T-helper 2 cell treated with Interferon-gamma antibody and Interleukin-4, amounts not matched to agents 5 μg/mL and 100 μg/mL, for 36 hours (primary cell): ENCODE data around the gene XBP1.

Experiments used
- DNase-seq: peaks from one replicate; pipeline ENCODE4 v3.0.0; 2021; ENCODE audit warnings: low spot score
- H3K27ac Mint-ChIP-seq: one replicate; pipeline ENCODE4 v1.8.0; 2021; ENCODE audit warnings: mild to moderate bottlenecking, mixed read lengths
- H3K27me3 Mint-ChIP-seq: one replicate; pipeline ENCODE4 v1.8.0; 2021; ENCODE audit warnings: low read depth, mixed read lengths
- H3K36me3 Mint-ChIP-seq: one replicate; pipeline ENCODE4 v1.8.0; 2021; ENCODE audit warnings: low read depth, mixed read lengths
- H3K4me1 Mint-ChIP-seq: one replicate; pipeline ENCODE4 v1.8.0; 2021; ENCODE audit warnings: low read depth, mixed read lengths
- H3K4me3 Mint-ChIP-seq: one replicate; pipeline ENCODE4 v1.8.0; 2022; ENCODE audit warnings: mild to moderate bottlenecking, moderate library complexity, mixed read lengths
- H3K9me3 Mint-ChIP-seq: one replicate; pipeline ENCODE4 v1.8.0; 2021; ENCODE audit warnings: mixed read lengths

The XBP1 gene

GRCh38 chr22:28791841-28792490 lies 8.4 kb downstream of the XBP1 start:
- H3K36me3 Mint-ChIP-seq = peaks cover 66% of the 10 kb centered on the region
- peak overlapping the region; percentile 58 for H3K27ac Mint-ChIP-seq
- H3K27me3 Mint-ChIP-seq = no peaks in the 10 kb centered on the region

DNA sequence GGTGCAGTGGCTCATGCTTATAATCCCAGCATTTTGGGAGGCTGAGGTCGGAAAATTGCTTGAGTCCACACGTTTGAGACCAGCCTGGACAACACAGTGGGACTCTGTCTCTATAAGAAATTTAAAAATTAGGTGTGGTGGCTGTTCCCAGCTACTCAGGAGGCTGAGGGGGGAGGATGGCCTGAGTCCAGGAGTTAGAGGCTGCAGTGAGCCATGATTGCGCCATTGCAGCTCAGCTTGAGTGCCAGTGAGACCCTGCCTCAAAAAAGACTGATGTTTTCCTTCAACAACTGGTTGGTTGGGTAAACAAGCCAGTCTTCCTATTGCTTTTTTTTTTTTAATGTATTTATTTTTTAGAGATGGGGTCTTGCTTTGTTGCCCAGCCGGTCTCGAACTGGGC lies 9.2 kb downstream of the XBP1 start:
- H3K4me1 Mint-ChIP-seq = peaks cover 37% of the 10 kb centered on the region
- no peaks in the 10 kb centered on the region for H3K27me3 Mint-ChIP-seq
- H3K4me3 Mint-ChIP-seq = no peak overlapping the region
- no peak overlapping the region for H3K27ac Mint-ChIP-seq
- H3K36me3 Mint-ChIP-seq = peaks cover 62% of the 10 kb centered on the region
- no peak for DNase-seq
- no peaks in the 10 kb centered on the region for H3K9me3 Mint-ChIP-seq

More at GRCh38 chr22:28791841-28792490, 8.4 kb downstream of the XBP1 start:
- Mint-ChIP-seq H3K9me3 (no peaks in the 10 kb centered on the region), H3K4me3 (peak overlapping the region; percentile 33), H3K4me1 (peaks cover 45% of the 10 kb centered on the region)
- DNase-seq = no peak

DNA sequence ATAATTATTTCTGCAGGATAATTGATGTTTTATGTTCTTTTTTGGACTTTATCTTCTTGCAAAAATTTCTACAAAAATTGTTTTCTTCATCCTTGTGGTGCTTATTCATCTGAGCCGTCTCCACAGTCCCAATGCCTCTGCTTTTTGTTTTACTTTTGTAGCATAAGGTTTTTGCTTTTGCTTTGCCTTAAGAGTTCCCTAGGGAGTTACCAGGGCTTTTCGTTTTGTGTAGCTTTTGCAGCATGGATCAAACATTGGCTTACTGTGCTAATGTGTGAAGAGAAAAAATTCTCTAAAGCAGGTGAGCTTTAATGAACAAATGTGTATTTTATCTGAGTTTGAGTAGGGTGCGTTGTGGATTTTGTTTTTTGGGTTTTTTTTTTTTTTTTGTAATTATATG lies 11.8 kb downstream of the XBP1 start:
- Mint-ChIP-seq H3K27me3 (no peaks in the 10 kb centered on the region), H3K4me1 (peaks cover 17% of the 10 kb centered on the region), H3K4me3 (no peak overlapping the region), H3K27ac (no peak overlapping the region), H3K9me3 (no peaks in the 10 kb centered on the region), H3K36me3 (peaks cover 59% of the 10 kb centered on the region)
- no peak for DNase-seq

DNA sequence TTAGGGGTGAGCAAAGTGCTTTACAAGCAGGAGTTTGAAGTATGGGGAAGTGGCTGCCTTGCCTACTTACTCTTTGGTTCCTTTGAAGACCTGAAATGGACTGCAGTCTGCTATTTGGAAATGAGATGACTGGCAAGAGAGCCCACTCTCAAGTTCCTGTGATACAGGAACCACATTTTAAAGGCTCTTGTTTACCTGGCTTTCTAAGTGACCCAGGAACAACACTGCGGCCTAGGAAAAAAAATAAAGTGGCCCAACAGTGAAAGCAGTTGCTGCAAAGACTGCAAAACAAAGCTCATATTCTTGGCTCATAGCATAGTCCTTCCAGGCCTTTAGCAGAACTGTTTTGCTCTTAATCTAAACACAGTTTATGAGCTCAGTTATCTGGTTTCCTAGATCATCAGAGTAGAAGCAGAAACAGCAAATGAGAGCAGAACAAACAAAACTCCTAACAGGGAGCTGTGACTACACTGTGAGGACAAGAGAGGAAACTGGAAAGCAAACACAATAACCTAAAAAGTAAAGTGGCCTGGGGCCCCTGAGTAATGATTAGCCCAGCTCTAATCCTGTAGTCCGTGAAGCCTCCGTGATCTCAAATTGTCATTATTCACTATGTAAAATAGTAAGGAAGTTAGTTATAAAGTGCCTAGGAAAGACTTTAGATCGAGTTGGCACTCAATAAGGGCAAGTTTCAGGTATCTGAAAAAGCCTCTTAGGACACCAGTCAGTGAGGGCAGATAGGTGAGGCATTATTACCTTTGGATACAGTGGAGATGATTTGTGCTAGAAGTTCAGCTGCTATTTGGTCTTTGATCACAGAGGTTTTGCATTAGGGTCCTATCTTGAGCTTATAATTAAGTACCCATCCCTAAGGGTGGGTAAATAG lies 16.3 kb downstream of the XBP1 start:
- Mint-ChIP-seq H3K4me3 (no peak overlapping the region), H3K27ac (no peak overlapping the region), H3K27me3 (no peaks in the 10 kb centered on the region), H3K36me3 (peaks cover 61% of the 10 kb centered on the region), H3K4me1 (peaks cover 13% of the 10 kb centered on the region), H3K9me3 (no peaks in the 10 kb centered on the region)
- DNase-seq = no peak

DNA sequence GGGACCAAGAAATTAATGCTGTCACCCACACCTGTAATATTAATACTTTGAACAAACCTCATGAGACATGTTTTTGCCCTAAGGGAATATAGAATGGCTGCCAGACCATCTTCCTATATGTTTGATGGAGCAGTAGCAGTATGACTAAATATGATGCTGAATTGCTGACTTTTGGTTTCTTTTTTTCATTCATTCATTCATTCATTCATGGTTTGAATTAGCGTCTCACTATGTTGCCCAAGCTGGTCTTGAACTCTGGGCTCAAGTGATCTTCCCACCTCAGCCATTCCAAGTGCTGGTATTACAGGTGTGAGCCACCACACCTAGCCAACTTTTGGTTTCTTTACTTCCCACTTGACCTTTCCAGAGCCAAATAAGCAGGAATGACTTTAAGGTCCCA lies 20.1 kb downstream of the XBP1 start:
- Mint-ChIP-seq H3K36me3 (peaks cover 49% of the 10 kb centered on the region), H3K9me3 (no peaks in the 10 kb centered on the region), H3K27ac (no peak overlapping the region), H3K4me3 (no peak overlapping the region), H3K4me1 (peaks cover 15% of the 10 kb centered on the region), H3K27me3 (no peaks in the 10 kb centered on the region)
- no peak for DNase-seq

- no peaks in the 10 kb centered on the region for H3K27me3 Mint-ChIP-seq
- no peaks in the 10 kb centered on the region for H3K9me3 Mint-ChIP-seq
- no peak for DNase-seq
- H3K4me1 Mint-ChIP-seq = peaks cover 15% of the 10 kb centered on the region
- no peak overlapping the region for H3K27ac Mint-ChIP-seq
- H3K4me3 Mint-ChIP-seq = no peak overlapping the region
- peaks cover 48% of the 10 kb centered on the region for H3K36me3 Mint-ChIP-seq
Observed at GRCh38 chr22:28779833-28780232, 20.5 kb downstream of the XBP1 start.

DNA sequence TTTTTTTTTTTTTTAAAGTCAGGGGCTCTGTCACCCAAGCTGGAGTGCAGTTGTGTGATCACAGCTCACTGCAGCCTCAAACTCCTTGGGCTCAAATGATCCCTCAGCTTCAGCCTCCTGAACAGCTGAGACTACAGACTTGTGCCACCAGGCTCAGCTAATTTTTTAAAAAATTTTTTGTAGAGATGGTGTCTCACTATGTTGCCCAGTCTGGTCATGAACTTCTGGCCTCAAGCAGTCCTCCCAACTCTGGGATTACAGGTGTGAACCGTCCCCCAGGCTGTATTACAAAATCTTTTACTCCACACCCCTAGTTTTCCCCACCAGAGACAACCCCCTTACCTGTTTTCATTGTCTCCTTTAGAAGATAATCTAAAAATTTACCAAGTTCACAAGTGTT lies 26.0 kb downstream of the XBP1 start:
- Mint-ChIP-seq H3K36me3 (peaks cover 29% of the 10 kb centered on the region), H3K27me3 (no peaks in the 10 kb centered on the region), H3K4me1 (peaks cover 16% of the 10 kb centered on the region), H3K4me3 (peak overlapping the region; percentile 100), H3K9me3 (no peaks in the 10 kb centered on the region), H3K27ac (peak overlapping the region; percentile 69)
- no peak for DNase-seq

- Mint-ChIP-seq H3K36me3 (peaks cover 25% of the 10 kb centered on the region), H3K27me3 (no peaks in the 10 kb centered on the region), H3K9me3 (no peaks in the 10 kb centered on the region), H3K4me1 (peaks cover 16% of the 10 kb centered on the region), H3K4me3 (peak overlapping the region; percentile 100), H3K27ac (peak overlapping the region; percentile 98)
- DNase-seq = peak; percentile 27
Observed at GRCh38 chr22:28773461-28773867, 26.9 kb downstream of the XBP1 start.

DNA sequence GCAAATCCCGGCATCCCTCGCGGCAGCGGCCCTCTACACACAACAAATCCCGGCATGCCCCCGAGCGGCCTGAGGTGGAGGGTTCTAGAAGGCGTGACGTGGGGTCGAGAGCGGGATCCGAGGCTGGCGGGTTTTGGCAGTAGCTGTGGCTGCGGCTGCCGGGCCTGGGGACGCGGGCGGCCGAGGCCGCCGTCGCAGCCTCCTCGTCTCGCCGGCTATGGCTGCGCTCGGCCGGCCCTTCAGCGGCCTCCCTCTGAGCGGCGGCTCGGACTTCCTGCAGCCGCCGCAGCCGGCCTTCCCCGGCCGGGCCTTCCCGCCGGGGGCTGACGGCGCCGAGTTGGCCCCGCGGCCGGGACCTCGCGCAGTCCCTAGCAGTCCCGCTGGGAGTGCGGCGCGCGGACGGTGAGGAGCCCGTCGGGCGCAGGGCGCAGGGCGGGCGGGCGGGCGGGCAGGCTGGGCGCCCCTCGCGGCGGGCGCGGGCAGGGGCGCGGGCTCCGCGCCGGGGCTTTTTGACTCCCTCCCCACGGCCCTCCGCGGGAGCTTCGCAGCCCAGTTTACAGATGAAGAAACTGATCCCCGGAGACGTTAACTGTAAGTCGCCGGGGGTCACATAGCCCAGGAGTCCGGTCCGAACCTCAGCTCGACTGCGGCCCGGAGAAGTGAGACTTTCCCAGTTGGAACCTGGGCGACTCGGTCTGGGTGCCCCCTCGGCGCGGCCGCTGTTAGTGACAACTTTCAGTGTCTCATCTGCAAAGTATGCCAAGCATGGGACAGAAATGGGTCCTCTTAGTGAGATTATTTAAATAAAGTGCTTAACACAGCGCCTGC lies 27.5 kb downstream of the XBP1 start, which contains the start of gene CCDC117:
TSS of gene CCDC117 (plus strand) at position 63 of the 828 bp plus-strand sequence. CDS start at position 218, 155 bp downstream.
- peak within 1 kb of the TSS; percentile 98 for H3K27ac Mint-ChIP-seq
- H3K27me3 Mint-ChIP-seq = no peaks in the 10 kb centered on the region
- peaks cover 16% of the 10 kb centered on the region for H3K4me1 Mint-ChIP-seq
- H3K36me3 Mint-ChIP-seq = peaks cover 25% of the 10 kb centered on the region
- H3K9me3 Mint-ChIP-seq = no peaks in the 10 kb centered on the region
- H3K4me3 Mint-ChIP-seq = peak within 1 kb of the TSS; percentile 100
- DNase-seq = peak; percentile 91

DNA sequence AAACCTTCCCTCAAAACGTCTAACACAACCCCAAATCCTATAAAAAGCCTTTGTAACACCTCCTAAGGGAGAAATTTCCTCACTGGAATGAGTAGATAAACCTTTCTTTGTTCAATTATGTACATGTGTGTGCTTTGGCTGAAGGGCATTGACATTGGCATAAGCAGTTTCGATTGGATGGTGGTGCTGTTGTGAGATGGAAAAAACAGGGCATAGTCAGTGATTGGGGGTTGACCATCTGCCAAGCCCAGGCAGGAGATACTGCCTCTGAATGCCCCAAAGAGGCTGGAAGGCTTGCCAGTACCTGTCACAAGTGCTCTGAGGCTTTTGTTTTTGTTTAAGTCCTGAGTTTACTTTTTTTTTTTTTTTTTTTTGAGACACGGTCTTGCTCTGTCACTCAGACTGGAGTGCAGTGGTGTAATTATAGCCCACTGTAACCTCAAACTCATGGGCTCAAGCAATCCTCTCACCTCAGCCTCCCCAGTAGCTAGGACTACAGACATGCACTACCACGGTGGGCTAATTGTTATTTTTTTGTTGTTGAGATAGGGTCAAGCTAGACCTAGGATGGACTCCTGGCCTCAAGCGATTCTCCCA lies 29.1 kb downstream of the XBP1 start:
- no peak for DNase-seq
- Mint-ChIP-seq H3K27me3 (no peaks in the 10 kb centered on the region), H3K27ac (no peak overlapping the region), H3K36me3 (peaks cover 23% of the 10 kb centered on the region), H3K4me3 (no peak overlapping the region), H3K9me3 (no peaks in the 10 kb centered on the region), H3K4me1 (peaks cover 16% of the 10 kb centered on the region)

DNA sequence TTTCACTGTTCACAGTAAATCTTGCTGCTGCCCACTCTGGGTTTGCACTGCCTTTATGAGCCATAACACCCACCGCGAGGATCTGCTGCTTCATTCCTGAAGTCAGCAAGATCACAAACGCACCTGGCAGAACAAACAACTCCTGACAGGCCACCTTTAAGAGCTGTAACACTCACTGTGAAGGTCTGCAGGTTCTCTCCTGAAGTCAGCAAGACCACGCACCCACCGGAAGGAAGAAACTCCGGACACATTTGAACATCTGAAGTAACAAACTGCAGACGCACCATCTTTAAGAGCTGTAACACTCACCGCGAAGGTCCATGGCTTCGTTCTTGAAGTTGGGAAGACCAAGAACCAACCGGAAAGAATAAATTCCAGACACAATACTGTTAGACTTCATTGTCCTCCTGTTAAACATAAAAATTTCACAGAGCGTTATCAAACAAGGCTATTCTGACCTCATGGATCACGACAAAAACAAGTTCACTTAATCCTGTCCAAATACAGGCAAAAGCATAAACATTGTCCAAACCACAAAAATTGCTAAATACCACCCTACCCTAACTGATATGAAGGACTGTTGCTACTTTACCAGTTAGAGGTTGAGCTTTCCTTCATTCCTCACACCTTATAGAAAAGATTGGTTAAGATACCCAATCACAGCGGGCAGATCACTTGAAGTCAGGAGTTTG lies 30.8 kb downstream of the XBP1 start:
- Mint-ChIP-seq H3K4me1 (peaks cover 10% of the 10 kb centered on the region), H3K4me3 (no peak overlapping the region), H3K9me3 (no peaks in the 10 kb centered on the region), H3K27ac (no peak overlapping the region), H3K27me3 (no peaks in the 10 kb centered on the region), H3K36me3 (peaks cover 7% of the 10 kb centered on the region)
- no peak for DNase-seq

DNA sequence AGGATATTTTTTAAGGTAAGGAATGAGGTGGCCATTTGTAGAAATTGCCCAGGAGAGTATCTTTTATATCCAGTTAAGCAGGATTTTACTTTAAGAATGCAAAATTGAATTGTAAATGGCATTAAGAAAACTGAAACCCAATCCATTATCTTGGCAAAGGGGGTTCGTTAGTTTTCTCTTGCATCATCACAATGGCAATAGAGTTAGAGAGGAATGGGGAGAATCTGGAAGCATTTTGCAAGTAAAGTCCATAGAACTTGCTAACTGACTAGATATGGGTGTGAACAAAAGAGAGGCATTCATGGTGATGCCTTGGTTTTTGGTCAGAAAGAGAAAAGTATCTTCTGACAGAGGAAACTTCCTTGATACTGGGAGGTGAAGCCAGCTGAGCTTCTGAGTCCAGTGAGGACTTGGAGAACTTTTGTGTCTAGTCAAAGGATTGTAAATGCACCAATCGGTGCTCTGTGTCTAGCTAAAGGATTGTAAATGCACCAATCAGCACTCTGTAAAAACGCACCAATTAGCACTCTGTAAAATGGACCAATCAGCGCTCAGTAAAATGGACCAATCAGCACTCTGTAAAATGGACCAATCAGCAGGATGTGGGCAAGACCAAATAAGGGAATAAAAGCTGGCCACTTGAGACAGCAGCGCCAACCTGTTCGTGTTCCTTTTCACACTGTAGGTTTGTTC lies 31.5 kb downstream of the XBP1 start:
- H3K27ac Mint-ChIP-seq = no peak overlapping the region
- H3K36me3 Mint-ChIP-seq = peaks cover 6% of the 10 kb centered on the region
- H3K4me3 Mint-ChIP-seq = no peak overlapping the region
- no peaks in the 10 kb centered on the region for H3K9me3 Mint-ChIP-seq
- no peak for DNase-seq
- H3K27me3 Mint-ChIP-seq = no peaks in the 10 kb centered on the region
- peaks cover 8% of the 10 kb centered on the region for H3K4me1 Mint-ChIP-seq
